PC-9 (cell line): ENCODE results near the gene IRX5.

Experiments
- EZH2 ChIP-seq: fragments of 200-600 bp; sonication (generic); IDR thresholded peaks from 2 replicates; pipeline ENCODE4 v1.8.0; 2017; ENCODE audit warnings: antibody characterized with exemption, low read depth
- TF ChIP-seq, protein P1 (sequence below): fragments of 200-600 bp; sonication (generic); conservative IDR thresholded peaks from 2 replicates; pipeline ENCODE4 v1.6.1; 2017; ENCODE audit warnings: mixed run types, antibody characterized with exemption, mild to moderate bottlenecking, moderate library complexity

DNA sequence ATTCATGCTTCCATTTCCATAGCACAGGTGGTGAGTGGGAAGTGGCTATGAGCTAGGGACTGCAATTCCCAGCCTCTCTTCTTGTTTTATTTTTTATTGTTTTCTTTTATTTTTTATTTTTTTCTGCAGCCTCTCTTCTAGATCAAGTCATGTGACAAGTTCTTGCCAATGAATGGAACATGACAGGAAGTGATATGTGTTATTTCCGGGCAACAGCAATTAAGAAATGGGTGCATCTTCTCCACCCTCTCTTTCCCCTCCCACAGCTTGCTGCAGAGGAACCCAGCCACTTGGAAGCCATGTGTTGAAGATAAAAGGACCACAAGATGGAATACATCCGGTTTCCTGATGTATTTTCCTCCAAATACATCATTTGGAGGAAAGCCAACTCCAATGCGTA lies 23.6 kb downstream of the IRX5 start:
- TF ChIP-seq, protein P1, sequence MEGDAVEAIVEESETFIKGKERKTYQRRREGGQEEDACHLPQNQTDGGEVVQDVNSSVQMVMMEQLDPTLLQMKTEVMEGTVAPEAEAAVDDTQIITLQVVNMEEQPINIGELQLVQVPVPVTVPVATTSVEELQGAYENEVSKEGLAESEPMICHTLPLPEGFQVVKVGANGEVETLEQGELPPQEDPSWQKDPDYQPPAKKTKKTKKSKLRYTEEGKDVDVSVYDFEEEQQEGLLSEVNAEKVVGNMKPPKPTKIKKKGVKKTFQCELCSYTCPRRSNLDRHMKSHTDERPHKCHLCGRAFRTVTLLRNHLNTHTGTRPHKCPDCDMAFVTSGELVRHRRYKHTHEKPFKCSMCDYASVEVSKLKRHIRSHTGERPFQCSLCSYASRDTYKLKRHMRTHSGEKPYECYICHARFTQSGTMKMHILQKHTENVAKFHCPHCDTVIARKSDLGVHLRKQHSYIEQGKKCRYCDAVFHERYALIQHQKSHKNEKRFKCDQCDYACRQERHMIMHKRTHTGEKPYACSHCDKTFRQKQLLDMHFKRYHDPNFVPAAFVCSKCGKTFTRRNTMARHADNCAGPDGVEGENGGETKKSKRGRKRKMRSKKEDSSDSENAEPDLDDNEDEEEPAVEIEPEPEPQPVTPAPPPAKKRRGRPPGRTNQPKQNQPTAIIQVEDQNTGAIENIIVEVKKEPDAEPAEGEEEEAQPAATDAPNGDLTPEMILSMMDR: no peak
- TF ChIP-seq EZH2: no peak
